H1 (cell line): ENCODE data around the gene OPCML. TPM values are rescaled to one million over a fixed set of nuclear protein-coding genes. Genes with fewer than 3 reads are reported as not detected.

Experiments used
- POLR2A ChIP-seq, 2 experiments: IDR thresholded peaks; 1 replicate in 1 of 2; 2 replicates in 1 of 2; pipeline ENCODE4 v1.6.1; 2011; ENCODE audit warnings: low read depth in 2 of 2, low read length in 2 of 2, mild to moderate bottlenecking in 2 of 2; ENCODE audit errors: control extremely low read depth in 1 of 2
- RBBP5 ChIP-seq: IDR thresholded peaks from 2 replicates; pipeline ENCODE4 v1.7.1; 2012; ENCODE audit warnings: low read depth, mild to moderate bottlenecking, inconsistent platforms, low read length, moderate library complexity, borderline replicate concordance
- RXRA ChIP-seq: IDR thresholded peaks from 2 replicates; pipeline ENCODE4 v1.6.1; 2011; ENCODE audit warnings: low read depth, mild to moderate bottlenecking, low read length, moderate library complexity; ENCODE audit not compliant: insufficient read depth
- SP2 ChIP-seq: IDR thresholded peaks from 2 replicates; pipeline ENCODE4 v1.6.1; 2012; ENCODE audit warnings: mild to moderate bottlenecking, low read length, inconsistent platforms
- TAF1 ChIP-seq: IDR thresholded peaks from 2 replicates; pipeline ENCODE4 v1.6.1; 2011; ENCODE audit warnings: mild to moderate bottlenecking, low read depth, low read length
- USF2 ChIP-seq: IDR thresholded peaks from 2 replicates; pipeline ENCODE4 v1.6.1; 2011; ENCODE audit warnings: low read length, improper control_type of control experiment
- polyA plus RNA-seq, 7 experiments: library from polyadenylated mRNA; depleted of rRNA in 3 of 7; stranded (reverse) in 5 of 7; unstranded in 2 of 7; fragments of >200 nt in 5 of 7; fragments of 200-250 nt in 2 of 7; gene quantifications; 1 replicate in 5 of 7; 2 replicates in 1 of 7; 4 replicates in 1 of 7; pipeline versions ENCODE4 v1.2.1 to v1.2.3, GENCODE V29; 2011 to 2013; ENCODE audit warnings: missing spikeins in 2 of 7, mixed read lengths in 2 of 7
- total RNA-seq: library from RNA; stranded (reverse); fragmentation: NEBNext Ultra II Directional; extraction: Animal tissue kit (Norgen Biotek cat#: 25700); gene quantifications from 2 replicates; pipeline ENCODE4 v1.2.1, GENCODE V29; 2021

OPCML gene
- total and polyA plus RNA-seq, 2 of the 8 experiments (the other 6 are each of a cell fraction or from before 2014, with no cell fraction given) = 2.3 to 3.1 TPM

- no peak for TF ChIP-seq TAF1
- no peak for TF ChIP-seq RXRA
- TF ChIP-seq SP2 = no peak
- no peak for TF ChIP-seq USF2
- no peak for TF ChIP-seq POLR2A (IDR thresholded peaks at IDR 0.05; ENCODE audit: control extremely low read depth in 1 of 2, low read depth in 2 of 2, low read length in 2 of 2)
- TF ChIP-seq RBBP5 = no peak
These were observed 891.3 kb downstream of the OPCML start (continued) for GRCh38 chr11:132640952-132641351.
